Umbilical cord (tissue), 2 donors: Measurements from ENCODE around the gene SEMA5A. TPM values are rescaled to one million over a fixed set of nuclear protein-coding genes. Genes with fewer than 3 reads are reported as not detected.

ENCODE experiments used
- DNase-seq: peaks from one replicate; pipeline ENCODE4 v3.0.0-alpha.2; 2015; ENCODE audit warnings: low spot score
- total RNA-seq: library from RNA; depleted of rRNA; stranded (reverse); fragments of >200 nt; gene quantifications from one replicate; pipeline ENCODE4 v1.2.3, GENCODE V29; 2014; ENCODE audit warnings: low replicate concordance; ENCODE audit not compliant: insufficient read depth

SEMA5A gene
- total RNA-seq, 1 donor from 2014 or later, result 24.8 TPM

DNA sequence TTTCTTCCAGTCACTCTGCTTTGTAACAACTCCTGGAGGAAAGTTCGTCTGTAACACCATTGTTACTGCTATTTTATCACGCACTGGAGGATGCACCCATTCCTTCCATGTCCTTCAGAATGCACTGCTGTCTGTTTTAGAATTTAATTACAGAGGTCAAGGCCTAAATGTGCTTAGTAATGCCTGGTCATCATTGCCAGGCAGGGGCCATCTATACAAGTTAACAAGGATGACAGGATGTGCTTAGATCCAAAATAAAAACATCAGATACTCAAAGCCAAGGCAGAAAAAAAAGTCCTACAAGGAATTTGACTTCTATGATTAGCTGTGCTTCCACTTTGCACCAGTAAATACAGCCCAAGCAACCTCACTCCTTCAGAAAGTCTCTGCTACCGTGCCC, 371.4 kb downstream of the SEMA5A start:
- no peak for DNase-seq

GRCh38 chr5:9173281-9174048, 372.4 kb downstream of the SEMA5A start:
- no peak for DNase-seq

DNA sequence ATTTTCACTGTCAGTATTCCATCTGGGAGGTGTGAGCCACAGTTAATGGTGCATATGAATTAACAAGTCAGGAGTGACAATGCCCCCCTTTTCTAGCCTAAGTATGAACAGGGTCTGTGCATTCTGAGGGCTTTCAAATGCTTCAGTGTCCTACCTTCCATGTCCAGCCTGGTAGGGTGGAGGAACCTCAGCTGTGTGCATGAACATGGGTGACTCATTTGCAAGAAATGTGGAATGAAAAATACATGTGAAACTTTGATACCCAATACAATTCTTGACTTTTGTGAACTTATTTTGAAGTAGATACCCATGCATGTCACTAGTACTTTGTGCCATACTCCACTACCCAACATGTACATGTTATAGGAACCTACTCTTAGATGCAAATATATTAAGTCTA, 375.8 kb downstream of the SEMA5A start:
- DNase-seq, result no peak

DNA sequence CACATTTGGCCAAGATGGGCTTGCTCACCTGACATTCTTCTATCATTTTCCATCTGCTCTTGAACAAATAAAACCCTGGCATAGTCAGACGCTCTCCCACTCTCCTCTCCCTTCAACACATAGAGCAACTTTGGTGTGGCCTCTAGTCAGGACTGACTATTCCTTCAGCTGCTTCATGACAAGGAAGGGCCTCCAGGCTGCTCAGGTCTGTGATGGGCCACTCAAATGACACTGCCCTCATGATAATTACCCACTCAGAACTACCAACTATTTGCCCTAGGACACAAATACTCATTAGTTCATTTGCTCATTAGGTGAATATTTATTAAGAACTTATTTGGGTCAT, 376.3 kb downstream of the SEMA5A start:
- DNase-seq, result no peak

GRCh38 chr5:9168791-9169556, 376.9 kb downstream of the SEMA5A start:
- no peak for DNase-seq

- DNase-seq, result no peak
Measured at GRCh38 chr5:9166202-9167112, 379.4 kb downstream of the SEMA5A start.

DNA sequence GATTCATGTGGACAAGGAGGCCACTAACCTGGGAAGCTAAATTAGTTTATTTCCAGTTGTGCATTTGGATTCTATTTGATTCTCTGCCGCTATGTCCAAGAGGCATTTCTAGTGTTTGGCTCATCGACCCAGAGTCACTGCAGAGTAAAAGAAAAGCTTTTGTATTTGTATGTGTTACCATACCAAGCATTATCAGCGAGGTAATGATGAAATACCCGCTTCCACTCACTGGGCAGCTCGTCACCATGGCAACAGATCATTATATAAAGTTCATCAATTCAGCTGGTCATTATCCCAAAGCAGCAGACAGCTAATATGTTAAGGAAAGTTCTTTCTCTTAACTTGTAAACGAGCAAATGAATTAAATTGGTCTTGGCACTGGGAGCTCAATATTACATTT, 380.3 kb downstream of the SEMA5A start:
- no peak for DNase-seq

- no peak for DNase-seq
Measured at GRCh38 chr5:9160747-9161146, 385.1 kb downstream of the SEMA5A start.

DNA sequence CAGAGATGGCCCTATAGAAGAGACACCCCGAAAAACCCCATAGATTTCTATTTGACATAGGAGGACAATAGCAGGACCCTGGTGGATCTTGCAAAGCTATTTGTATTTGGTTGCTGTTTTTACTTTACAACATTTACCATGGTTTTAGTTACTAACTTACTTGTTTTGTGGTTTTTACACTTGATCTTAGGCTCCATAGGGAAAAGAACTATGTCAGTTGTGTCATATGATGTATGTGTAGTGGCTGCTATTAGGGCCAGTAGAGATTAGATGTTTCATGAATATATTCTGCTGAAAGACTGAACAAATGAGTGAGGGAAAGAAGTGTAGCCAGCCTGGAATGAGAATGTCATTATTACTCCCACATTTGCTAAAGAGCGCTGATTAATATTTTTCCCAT, 388.1 kb downstream of the SEMA5A start:
- no peak for DNase-seq

DNA sequence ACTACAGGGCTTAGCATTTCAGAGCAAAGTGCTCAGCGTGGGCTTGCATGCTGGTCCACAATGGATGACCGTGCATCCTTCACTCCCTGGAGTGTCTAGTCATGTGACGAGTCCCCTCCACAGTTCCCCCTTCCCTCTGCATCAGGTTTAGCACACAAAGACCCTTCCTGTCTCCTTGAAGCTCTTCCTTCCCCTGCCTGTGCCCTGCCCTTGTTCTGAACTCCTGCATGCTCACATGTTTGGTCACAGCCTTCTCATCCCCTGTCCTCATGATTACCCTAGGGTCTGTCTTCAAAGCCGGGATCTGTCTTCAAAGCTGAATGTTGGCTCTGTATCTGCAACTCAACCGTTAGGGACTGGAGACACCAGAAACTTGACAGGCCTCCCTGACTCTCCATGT, 388.9 kb downstream of the SEMA5A start:
- no peak for DNase-seq

- peak; percentile 51 for DNase-seq
Measured at GRCh38 chr5:9156282-9156681, 389.6 kb downstream of the SEMA5A start.

- no peak for DNase-seq
Measured at GRCh38 chr5:9151684-9152427, 394.0 kb downstream of the SEMA5A start.

DNA sequence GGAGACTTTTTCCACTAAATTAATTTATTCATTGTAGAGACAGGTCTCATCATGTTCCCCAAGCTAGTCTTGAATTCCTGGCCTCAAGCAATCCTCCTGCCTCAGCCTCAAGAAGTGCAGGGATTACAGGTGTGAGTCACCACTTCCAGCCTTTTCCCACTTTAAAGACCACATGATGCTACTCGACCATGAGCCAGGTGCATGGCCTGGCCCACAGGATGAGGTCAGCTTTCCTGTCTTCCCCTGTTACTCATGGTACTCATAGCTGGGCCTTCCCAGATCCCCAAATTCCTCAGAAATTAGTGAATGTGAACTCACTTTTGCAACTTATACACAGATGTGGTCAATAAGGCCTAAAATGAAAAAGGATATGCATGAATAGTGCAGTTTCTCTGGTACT, 395.9 kb downstream of the SEMA5A start:
- DNase-seq, result no peak

DNA sequence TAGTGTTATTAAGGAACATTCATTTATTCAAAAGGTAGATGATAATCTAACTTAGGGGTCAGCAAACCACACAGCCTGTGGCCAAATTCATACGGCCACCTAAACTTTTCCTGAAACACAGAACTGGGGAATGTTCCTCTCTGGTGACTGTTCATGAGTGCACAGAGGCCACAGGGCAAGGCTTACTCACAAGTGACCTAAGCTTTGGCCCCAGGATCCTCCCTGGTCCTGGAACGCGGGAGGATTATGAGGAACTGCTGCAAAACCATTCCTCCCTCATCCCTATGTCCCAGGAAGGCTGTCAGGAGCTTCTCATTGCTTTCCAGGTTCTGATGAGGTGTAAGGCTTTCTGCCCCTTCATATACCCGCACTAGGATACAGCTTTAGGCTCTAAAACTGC, 397.6 kb downstream of the SEMA5A start:
- DNase-seq, result no peak

- no peak for DNase-seq
Measured at GRCh38 chr5:9140711-9141110, 405.2 kb downstream of the SEMA5A start.

GRCh38 chr5:9140202-9140601, 405.7 kb downstream of the SEMA5A start:
- no peak for DNase-seq

- no peak for DNase-seq
Measured at GRCh38 chr5:9139344-9139743, 406.5 kb downstream of the SEMA5A start.

DNA sequence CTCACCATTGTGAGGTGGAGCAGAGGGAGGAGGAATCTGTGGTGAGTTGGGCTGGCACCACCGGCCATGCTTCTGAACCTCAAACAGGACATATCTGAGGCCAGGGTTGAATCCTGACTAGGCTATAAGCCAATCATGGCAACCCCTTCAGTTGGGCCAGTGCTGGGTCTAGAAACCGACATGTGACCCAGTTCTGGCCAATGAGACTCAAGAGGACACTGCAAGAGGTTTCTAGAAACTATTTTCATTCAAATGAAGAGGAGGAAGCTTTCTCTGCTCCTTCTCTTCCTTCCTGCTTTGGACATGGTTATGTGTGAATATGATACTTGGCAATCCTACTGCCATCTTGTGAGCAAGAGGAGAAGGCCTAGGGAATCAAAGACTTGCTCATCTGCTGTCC, 417.7 kb downstream of the SEMA5A start:
- DNase-seq, result no peak

- DNase-seq, result no peak
Measured at GRCh38 chr5:9126490-9126889, 419.4 kb downstream of the SEMA5A start.

GRCh38 chr5:9125852-9126251, 420.0 kb downstream of the SEMA5A start:
- DNase-seq, result no peak

DNA sequence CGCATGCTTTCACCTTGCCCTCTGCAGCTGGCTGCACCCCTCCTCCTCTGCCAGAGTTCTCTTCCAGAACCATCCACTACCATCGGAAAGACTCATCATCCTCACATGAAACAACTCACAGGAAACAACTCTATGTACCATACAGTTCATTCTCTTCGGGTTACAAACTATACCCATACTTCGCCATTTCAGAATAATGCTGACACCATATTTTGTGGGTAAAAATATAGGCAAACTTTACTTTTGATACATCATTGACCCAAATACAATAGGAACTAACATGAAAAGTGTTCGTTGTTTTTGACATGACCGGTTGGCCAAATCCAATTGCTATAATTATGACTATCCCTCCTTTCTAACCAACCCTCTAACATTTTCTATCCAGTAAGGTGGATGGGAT, 421.0 kb downstream of the SEMA5A start:
- DNase-seq, result no peak

GRCh38 chr5:9124071-9124470, 421.8 kb downstream of the SEMA5A start:
- DNase-seq, result no peak
